DOHH2 (cell line): ENCODE measurements around the gene ADSS2.

ENCODE experiments used
- H3F3A ChIP-seq: fragments of 200-600 bp; sonication (generic), shearing (Covaris generic); 2 replicates; pipeline ENCODE4 v1.6.0; 2016; ENCODE audit warnings: antibody characterized with exemption, mild to moderate bottlenecking; ENCODE audit not compliant: control insufficient read depth, insufficient read depth
- H3K27ac ChIP-seq: fragments of 200-600 bp; sonication (generic); 2 replicates; pipeline ENCODE4 v1.5.1; 2014; ENCODE audit warnings: low read depth, mild to moderate bottlenecking, low read length, moderate library complexity
- H3K27me3 ChIP-seq: fragments of 200-600 bp; sonication (generic); 2 replicates; pipeline ENCODE4 v1.6.1; 2014; ENCODE audit warnings: mild to moderate bottlenecking, low read length, mixed read lengths; ENCODE audit not compliant: control insufficient read depth
- H3K36me3 ChIP-seq: fragments of 200-600 bp; sonication (generic); 2 replicates; pipeline ENCODE4 v1.6.1; 2014; ENCODE audit warnings: mild to moderate bottlenecking, low read length, moderate library complexity, mixed read lengths; ENCODE audit not compliant: control insufficient read depth
- H3K4me1 ChIP-seq: fragments of 200-600 bp; sonication (generic); 2 replicates; pipeline ENCODE4 v1.6.1; 2014; ENCODE audit warnings: mild to moderate bottlenecking, low read length, mixed read lengths; ENCODE audit not compliant: control insufficient read depth
- H3K4me2 ChIP-seq: fragments of 200-600 bp; sonication (generic); 2 replicates; pipeline ENCODE4 v1.6.0; 2014; ENCODE audit warnings: mild to moderate bottlenecking, low read length, moderate library complexity
- H3K4me3 ChIP-seq: fragments of 200-600 bp; sonication (generic); 2 replicates; pipeline ENCODE4 v1.5.1; 2014; ENCODE audit warnings: mild to moderate bottlenecking, low read length, mixed read lengths
- H3K79me2 ChIP-seq: fragments of 200-600 bp; sonication (generic); 2 replicates; pipeline ENCODE4 v1.6.1; 2014; ENCODE audit warnings: mild to moderate bottlenecking, low read length, mixed read lengths; ENCODE audit not compliant: control insufficient read depth
- H3K9me2 ChIP-seq: fragments of 200-600 bp; sonication (generic); replicated peaks from 2 replicates; pipeline ENCODE4 v1.6.1; 2014; ENCODE audit warnings: mild to moderate bottlenecking, low read length, mixed read lengths; ENCODE audit not compliant: control insufficient read depth
- H3K9me3 ChIP-seq: fragments of 200-600 bp; sonication (generic); 2 replicates; pipeline ENCODE4 v1.6.1; 2014; ENCODE audit warnings: antibody characterized with exemption, low read length, mixed read lengths; ENCODE audit not compliant: control insufficient read depth, insufficient read depth
- H4K20me1 ChIP-seq: fragments of 200-600 bp; sonication (generic); 2 replicates; pipeline ENCODE4 v1.6.0; 2014; ENCODE audit warnings: low read depth, mild to moderate bottlenecking, antibody characterized with exemption, low read length, moderate library complexity; ENCODE audit not compliant: control insufficient read depth, insufficient read depth
- EZH2phosphoT487 ChIP-seq: fragments of 200-600 bp; sonication (generic); IDR thresholded peaks from 2 replicates; pipeline ENCODE4 v1.6.1; 2017; ENCODE audit warnings: borderline replicate concordance, mild to moderate bottlenecking, antibody characterized with exemption, low read length, moderate library complexity, mixed read lengths
- TF ChIP-seq, protein P1 (sequence below): fragments of 200-600 bp; sonication (generic); IDR thresholded peaks from one replicate; pipeline ENCODE4 v1.5.1; 2014; ENCODE audit warnings: antibody characterized with exemption, mild to moderate bottlenecking, low read depth, low read length; ENCODE audit not compliant: poor library complexity, severe bottlenecking

ADSS2 gene

DNA sequence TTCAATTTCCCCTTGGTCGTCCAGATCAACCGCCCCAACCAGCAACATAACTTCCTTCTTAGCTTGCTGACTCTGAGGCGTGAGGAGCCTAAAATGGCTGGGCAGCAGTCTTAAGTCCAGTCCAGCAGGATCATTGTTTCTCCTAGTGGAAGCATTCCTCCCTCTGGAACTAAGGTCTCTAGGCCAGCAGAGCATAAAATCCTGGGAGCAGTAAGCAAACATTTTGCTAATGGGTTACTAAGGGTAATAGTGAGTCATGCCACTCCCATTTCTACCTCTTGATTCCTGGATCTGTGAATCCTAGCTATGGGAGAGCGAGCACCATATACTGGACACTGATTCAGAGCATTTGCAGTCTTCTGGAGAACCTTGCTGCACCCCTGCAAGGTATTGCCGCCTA lies 59.9 kb downstream of the ADSS2 start:
- no peaks in the 10 kb centered on the region for H3K36me3 ChIP-seq
- TF ChIP-seq, protein P1, sequence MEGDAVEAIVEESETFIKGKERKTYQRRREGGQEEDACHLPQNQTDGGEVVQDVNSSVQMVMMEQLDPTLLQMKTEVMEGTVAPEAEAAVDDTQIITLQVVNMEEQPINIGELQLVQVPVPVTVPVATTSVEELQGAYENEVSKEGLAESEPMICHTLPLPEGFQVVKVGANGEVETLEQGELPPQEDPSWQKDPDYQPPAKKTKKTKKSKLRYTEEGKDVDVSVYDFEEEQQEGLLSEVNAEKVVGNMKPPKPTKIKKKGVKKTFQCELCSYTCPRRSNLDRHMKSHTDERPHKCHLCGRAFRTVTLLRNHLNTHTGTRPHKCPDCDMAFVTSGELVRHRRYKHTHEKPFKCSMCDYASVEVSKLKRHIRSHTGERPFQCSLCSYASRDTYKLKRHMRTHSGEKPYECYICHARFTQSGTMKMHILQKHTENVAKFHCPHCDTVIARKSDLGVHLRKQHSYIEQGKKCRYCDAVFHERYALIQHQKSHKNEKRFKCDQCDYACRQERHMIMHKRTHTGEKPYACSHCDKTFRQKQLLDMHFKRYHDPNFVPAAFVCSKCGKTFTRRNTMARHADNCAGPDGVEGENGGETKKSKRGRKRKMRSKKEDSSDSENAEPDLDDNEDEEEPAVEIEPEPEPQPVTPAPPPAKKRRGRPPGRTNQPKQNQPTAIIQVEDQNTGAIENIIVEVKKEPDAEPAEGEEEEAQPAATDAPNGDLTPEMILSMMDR: no peak
- no peak for TF ChIP-seq EZH2phosphoT487
- no peaks in the 10 kb centered on the region for H3K27me3 ChIP-seq
- no peaks in the 10 kb centered on the region for H3F3A ChIP-seq
- no peak overlapping the region for H3K27ac ChIP-seq
- H3K9me3 ChIP-seq: no peaks in the 10 kb centered on the region
- no peaks in the 10 kb centered on the region for H4K20me1 ChIP-seq
- H3K4me1 ChIP-seq: no peaks in the 10 kb centered on the region
- no peaks in the 10 kb centered on the region for H3K9me2 ChIP-seq
- no peaks in the 10 kb centered on the region for H3K79me2 ChIP-seq
- H3K4me2 ChIP-seq: no peak overlapping the region
- H3K4me3 ChIP-seq: no peak overlapping the region

DNA sequence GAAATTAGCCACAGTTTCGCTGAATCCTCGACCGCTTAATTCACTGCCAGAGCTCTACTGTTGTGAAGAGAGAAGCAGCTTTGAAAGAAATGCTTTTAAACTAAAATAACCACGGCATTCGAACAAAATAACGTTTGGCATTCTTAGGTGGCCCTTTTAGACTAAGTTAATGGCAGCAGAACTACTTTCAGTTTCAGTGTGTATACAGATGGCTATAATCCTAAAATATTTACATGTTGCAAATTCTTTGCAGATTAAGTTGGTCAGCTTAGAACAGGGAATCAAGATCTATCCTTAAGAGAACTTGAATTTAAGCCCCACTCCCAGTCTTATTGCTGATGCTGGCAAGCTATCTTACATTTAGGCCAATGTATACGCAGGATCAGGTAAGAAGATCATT lies 62.7 kb downstream of the ADSS2 start:
- H3K9me3 ChIP-seq: no peaks in the 10 kb centered on the region
- H3K27ac ChIP-seq: no peak overlapping the region
- no peaks in the 10 kb centered on the region for H3K9me2 ChIP-seq
- no peaks in the 10 kb centered on the region for H3K4me1 ChIP-seq
- H3K36me3 ChIP-seq: no peaks in the 10 kb centered on the region
- H4K20me1 ChIP-seq: no peaks in the 10 kb centered on the region
- TF ChIP-seq EZH2phosphoT487: no peak
- TF ChIP-seq, protein P1: no peak
- H3K27me3 ChIP-seq: no peaks in the 10 kb centered on the region
- H3K4me3 ChIP-seq: no peak overlapping the region
- H3F3A ChIP-seq: no peaks in the 10 kb centered on the region
- no peak overlapping the region for H3K4me2 ChIP-seq
- H3K79me2 ChIP-seq: no peaks in the 10 kb centered on the region

DNA sequence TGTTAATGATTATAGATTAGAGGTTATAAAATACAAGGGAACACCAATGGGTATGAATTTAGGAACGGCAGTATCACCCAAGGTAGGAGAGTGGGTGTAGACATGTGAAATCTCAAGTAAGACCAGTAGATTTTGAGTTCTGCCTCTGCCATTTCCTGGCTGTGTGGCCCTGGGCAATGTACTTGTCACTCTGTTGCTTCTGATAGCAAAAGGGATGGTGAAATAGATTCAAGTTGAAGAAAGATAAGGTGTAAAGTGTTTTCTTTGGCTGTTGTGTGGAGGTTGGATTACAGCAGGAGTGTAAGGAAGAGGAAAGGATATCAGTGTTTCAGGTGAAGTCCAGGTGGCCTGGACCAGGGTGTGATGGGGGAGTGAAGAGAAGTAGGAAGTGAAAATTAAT lies 64.3 kb downstream of the ADSS2 start:
- Histone ChIP-seq H3K79me2 (no peaks in the 10 kb centered on the region), H3K9me3 (no peaks in the 10 kb centered on the region), H4K20me1 (no peaks in the 10 kb centered on the region), H3K27me3 (no peaks in the 10 kb centered on the region), H3K4me1 (no peaks in the 10 kb centered on the region), H3K36me3 (no peaks in the 10 kb centered on the region), H3K4me2 (no peak overlapping the region), H3K4me3 (no peak overlapping the region), H3K27ac (no peak overlapping the region), H3K9me2 (no peaks in the 10 kb centered on the region), H3F3A (no peaks in the 10 kb centered on the region)
- TF ChIP-seq EZH2phosphoT487: no peak
- TF ChIP-seq, protein P1: no peak

DNA sequence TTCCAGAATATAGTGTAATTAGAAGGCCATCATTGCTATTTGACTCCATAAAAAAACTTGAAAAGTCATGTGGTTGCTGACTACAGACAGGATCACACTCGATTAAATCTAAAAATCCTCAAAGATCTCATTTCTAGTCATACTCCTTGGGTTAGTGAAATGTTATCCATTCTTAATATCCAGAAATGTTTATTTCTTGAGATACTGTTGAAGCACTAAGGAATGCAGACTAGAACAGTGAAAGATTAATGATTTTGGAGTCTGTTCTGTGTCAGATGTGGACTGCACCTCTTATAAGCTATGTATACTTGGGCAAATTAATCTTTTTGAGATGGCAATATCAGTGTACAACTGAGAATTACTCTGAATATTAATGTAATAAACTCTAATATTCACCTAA lies 65.1 kb downstream of the ADSS2 start:
- no peaks in the 10 kb centered on the region for H3K9me2 ChIP-seq
- no peaks in the 10 kb centered on the region for H3F3A ChIP-seq
- no peaks in the 10 kb centered on the region for H3K79me2 ChIP-seq
- no peak overlapping the region for H3K4me3 ChIP-seq
- no peaks in the 10 kb centered on the region for H3K4me1 ChIP-seq
- H3K36me3 ChIP-seq: no peaks in the 10 kb centered on the region
- no peaks in the 10 kb centered on the region for H3K27me3 ChIP-seq
- no peak overlapping the region for H3K4me2 ChIP-seq
- TF ChIP-seq, protein P1: no peak
- no peak for TF ChIP-seq EZH2phosphoT487
- no peaks in the 10 kb centered on the region for H4K20me1 ChIP-seq
- H3K27ac ChIP-seq: no peak overlapping the region
- H3K9me3 ChIP-seq: no peaks in the 10 kb centered on the region
